GM12865 (cell line): ENCODE data around the gene RFTN1.

Experiments used
- DNase-seq: peaks from one replicate; pipeline ENCODE4 v3.0.0; 2010; ENCODE audit warnings: low read depth
- H3K4me3 ChIP-seq: 2 replicates; pipeline ENCODE4 v1.5.1; 2011; ENCODE audit warnings: mild to moderate bottlenecking, low read depth, low read length, control low read depth
- CTCF ChIP-seq: IDR thresholded peaks from 2 replicates; pipeline ENCODE4 v1.5.1; 2011; ENCODE audit warnings: low read length, control low read depth, low read depth, inconsistent platforms; ENCODE audit not compliant: insufficient read depth; ENCODE audit errors: missing control alignments

Gene RFTN1

GRCh38 chr3:16510620-16511319 lies 2.7 kb downstream of the RFTN1 start:
- no peak for TF ChIP-seq CTCF
- H3K4me3 ChIP-seq = peak overlapping the region; percentile 65
- DNase-seq = peak; percentile 76

- no peak for TF ChIP-seq CTCF
- peak overlapping the region; percentile 65 for H3K4me3 ChIP-seq
- DNase-seq = peak; percentile 90
Observed at GRCh38 chr3:16509721-16510619, 3.5 kb downstream of the RFTN1 start.

GRCh38 chr3:16508591-16508995 lies 4.9 kb downstream of the RFTN1 start:
- TF ChIP-seq CTCF = no peak
- DNase-seq = peak; percentile 89

GRCh38 chr3:16508243-16508578 lies 5.3 kb downstream of the RFTN1 start:
- no peak for DNase-seq
- H3K4me3 ChIP-seq = peak overlapping the region; percentile 16
- no peak for TF ChIP-seq CTCF

More at GRCh38 chr3:16508591-16508995, 4.9 kb downstream of the RFTN1 start:
- H3K4me3 ChIP-seq = peak overlapping the region; percentile 16

- peak; percentile 37 for DNase-seq
- TF ChIP-seq CTCF = no peak
- peak overlapping the region; percentile 16 for H3K4me3 ChIP-seq
Observed at GRCh38 chr3:16507578-16508242, 5.8 kb downstream of the RFTN1 start.

- no peak for DNase-seq
- H3K4me3 ChIP-seq = no peak overlapping the region; the same call in 1 of the 2 replicates
- TF ChIP-seq CTCF = no peak
Observed at GRCh38 chr3:16506884-16507577, 6.5 kb downstream of the RFTN1 start.
